Left lobe of liver (tissue), 1 donor: ENCODE data around the gene SLX1B. TPM values are rescaled to one million over a fixed set of nuclear protein-coding genes. Genes with fewer than 3 reads are reported as not detected.

Experiments
- total RNA-seq: library from RNA; stranded (reverse); gene quantifications from one replicate; pipeline ENCODE4 v1.2.1, GENCODE V29; 2021
- donor health status: DM: no; HTN: yes; CAD: no.

Gene SLX1B
- total RNA-seq, 1 donor from 2014 or later, result 12.4 TPM

Other genes with a start within 250 kb of the SLX1B start
- gene NPIPB11, start 47.8 kb upstream of the SLX1B start, total RNA-seq, result 0.28 TPM
- 2.4 TPM for gene BOLA2, start 182 bp upstream of the SLX1B start, total RNA-seq
- 8.3 TPM for gene SULT1A4, start 5.4 kb downstream of the SLX1B start, total RNA-seq
- 44.2 TPM for gene NPIPB12, start 51.9 kb downstream of the SLX1B start, total RNA-seq
- gene SPN, start 208.7 kb downstream of the SLX1B start, total RNA-seq, result 1.3 TPM
- 143 TPM for gene QPRT, start 224.6 kb downstream of the SLX1B start, total RNA-seq